ENCODE data around the gene VGLL4.

Gene VGLL4

DNA sequence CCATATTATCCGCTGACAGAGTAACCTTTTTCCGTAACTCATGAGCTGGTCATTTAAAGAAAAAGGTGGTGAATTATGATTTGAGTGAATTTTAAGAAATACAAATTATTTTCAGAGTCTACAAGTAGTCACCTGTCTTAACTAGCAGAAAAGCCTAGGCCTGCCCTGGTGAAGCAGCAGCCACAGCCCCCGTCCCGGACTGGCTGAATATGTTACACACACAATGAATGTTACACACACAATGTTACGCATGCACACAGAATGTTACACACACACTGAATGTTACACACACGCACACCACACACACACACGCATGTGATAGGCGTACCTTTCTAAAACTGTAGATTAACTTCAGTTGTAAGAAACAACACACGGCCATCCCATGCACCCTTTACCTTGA, 77.8 kb downstream of the VGLL4 start:
- no peaks in the 10 kb centered on the region for H3K36me3 ChIP-seq (ENCODE audit: low read length)
- H3K79me2 ChIP-seq (ENCODE audit: insufficient read depth, low read length), result peaks cover 27% of the 10 kb centered on the region
- H3K27ac ChIP-seq (ENCODE audit: low read depth, low read length), result no peak overlapping the region
- no peak overlapping the region for H3K4me3 ChIP-seq (ENCODE audit: insufficient read depth, low read length, poor library complexity, severe bottlenecking)
- H3K9ac ChIP-seq (ENCODE audit: low read length), result no peak overlapping the region
- H3F3A ChIP-seq (ENCODE audit: insufficient read depth), result no peaks in the 10 kb centered on the region
- H3K9me2 ChIP-seq (replicated peaks; ENCODE audit: insufficient read depth, low read length), result no peaks in the 10 kb centered on the region
- no peaks in the 10 kb centered on the region for H3K27me3 ChIP-seq (ENCODE audit: low read length)
- no peaks in the 10 kb centered on the region; the same call in 1 of the 2 replicates for H4K20me1 ChIP-seq (ENCODE audit: low read depth, low read length)
- no peak overlapping the region for H2AFZ ChIP-seq (ENCODE audit: low read depth, low read length, severe bottlenecking)
- no peaks in the 10 kb centered on the region for H3K9me3 ChIP-seq (ENCODE audit: insufficient read depth, low read length)
- H3K4me2 ChIP-seq (ENCODE audit: low read depth, low read length, poor library complexity, severe bottlenecking), result no peak overlapping the region
- no peak for TF ChIP-seq EZH2phosphoT487 (conservative IDR thresholded peaks at IDR 0.05; ENCODE audit: low read length)

GRCh38 chr3:11565492-11565891, 78.2 kb downstream of the VGLL4 start:
- Histone ChIP-seq H3K9ac (ENCODE audit: low read length) (no peak overlapping the region), H3K36me3 (ENCODE audit: low read length) (no peaks in the 10 kb centered on the region), H3K79me2 (ENCODE audit: insufficient read depth, low read length) (peaks cover 23% of the 10 kb centered on the region), H2AFZ (ENCODE audit: low read depth, low read length, severe bottlenecking) (no peak overlapping the region), H3K9me3 (ENCODE audit: insufficient read depth, low read length) (no peaks in the 10 kb centered on the region), H3K9me2 (replicated peaks; ENCODE audit: insufficient read depth, low read length) (no peaks in the 10 kb centered on the region), H3K27me3 (ENCODE audit: low read length) (no peaks in the 10 kb centered on the region), H3F3A (ENCODE audit: insufficient read depth) (no peaks in the 10 kb centered on the region), H3K4me2 (ENCODE audit: low read depth, low read length, poor library complexity, severe bottlenecking) (no peak overlapping the region), H3K4me3 (ENCODE audit: insufficient read depth, low read length, poor library complexity, severe bottlenecking) (no peak overlapping the region), H3K27ac (ENCODE audit: low read depth, low read length) (no peak overlapping the region), H4K20me1 (ENCODE audit: low read depth, low read length) (no peaks in the 10 kb centered on the region; the same call in 1 of the 2 replicates)
- no peak for TF ChIP-seq EZH2phosphoT487 (conservative IDR thresholded peaks at IDR 0.05; ENCODE audit: low read length)
- no peak for TF ChIP-seq CTCF (IDR thresholded peaks at IDR 0.05; ENCODE audit: insufficient read depth, low read length, poor library complexity, severe bottlenecking)

- H3K27ac ChIP-seq (ENCODE audit: low read depth, low read length), result no peak overlapping the region
- H3F3A ChIP-seq (ENCODE audit: insufficient read depth), result no peaks in the 10 kb centered on the region
- H3K9ac ChIP-seq (ENCODE audit: low read length), result no peak overlapping the region
- no peaks in the 10 kb centered on the region for H3K36me3 ChIP-seq (ENCODE audit: low read length)
- no peaks in the 10 kb centered on the region for H3K9me3 ChIP-seq (ENCODE audit: insufficient read depth, low read length)
- H3K9me2 ChIP-seq (replicated peaks; ENCODE audit: insufficient read depth, low read length), result no peaks in the 10 kb centered on the region
- H3K27me3 ChIP-seq (ENCODE audit: low read length), result no peaks in the 10 kb centered on the region
- H3K4me2 ChIP-seq (ENCODE audit: low read depth, low read length, poor library complexity, severe bottlenecking), result no peak overlapping the region
- H3K79me2 ChIP-seq (ENCODE audit: insufficient read depth, low read length), result peaks cover 22% of the 10 kb centered on the region
- no peaks in the 10 kb centered on the region; the same call in 1 of the 2 replicates for H4K20me1 ChIP-seq (ENCODE audit: low read depth, low read length)
- no peak overlapping the region for H3K4me3 ChIP-seq (ENCODE audit: insufficient read depth, low read length, poor library complexity, severe bottlenecking)
- no peak for TF ChIP-seq CTCF (IDR thresholded peaks at IDR 0.05; ENCODE audit: insufficient read depth, low read length, poor library complexity, severe bottlenecking)
- no peak for TF ChIP-seq EZH2phosphoT487 (conservative IDR thresholded peaks at IDR 0.05; ENCODE audit: low read length)
- no peak overlapping the region for H2AFZ ChIP-seq (ENCODE audit: low read depth, low read length, severe bottlenecking)
Observed at GRCh38 chr3:11565072-11565471, 78.6 kb downstream of the VGLL4 start.

DNA sequence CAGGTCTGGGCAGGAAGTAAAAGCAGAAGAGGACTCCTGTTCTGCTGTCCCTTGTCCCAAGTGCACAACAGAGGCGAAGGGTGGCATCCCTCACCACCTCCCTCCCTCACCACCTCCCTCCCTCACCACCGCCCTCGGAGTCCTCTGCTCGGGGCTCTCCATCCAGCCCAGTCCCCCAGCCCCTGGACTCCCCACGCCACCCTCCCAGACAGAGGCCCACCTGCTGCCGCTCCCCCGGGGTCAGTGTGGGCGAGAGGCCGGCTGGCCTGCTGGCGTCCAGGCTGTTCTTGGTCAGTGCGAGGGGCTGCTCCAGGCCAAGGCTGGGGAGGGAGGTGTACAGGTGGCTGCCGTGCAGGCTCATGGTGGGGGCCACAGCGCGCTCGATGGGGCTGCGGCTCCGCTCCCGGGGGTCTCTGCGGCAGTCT, 79.1 kb downstream of the VGLL4 start:
- H3K9me2 ChIP-seq (replicated peaks; ENCODE audit: insufficient read depth, low read length), result no peaks in the 10 kb centered on the region
- no peak overlapping the region for H2AFZ ChIP-seq (ENCODE audit: low read depth, low read length, severe bottlenecking)
- no peak for TF ChIP-seq CTCF (IDR thresholded peaks at IDR 0.05; ENCODE audit: insufficient read depth, low read length, poor library complexity, severe bottlenecking)
- no peak for TF ChIP-seq EZH2phosphoT487 (conservative IDR thresholded peaks at IDR 0.05; ENCODE audit: low read length)
- H3K9me3 ChIP-seq (ENCODE audit: insufficient read depth, low read length), result no peaks in the 10 kb centered on the region
- no peaks in the 10 kb centered on the region for H3F3A ChIP-seq (ENCODE audit: insufficient read depth)
- peaks cover 17% of the 10 kb centered on the region for H3K79me2 ChIP-seq (ENCODE audit: insufficient read depth, low read length)
- no peaks in the 10 kb centered on the region for H3K36me3 ChIP-seq (ENCODE audit: low read length)
- H3K27me3 ChIP-seq (ENCODE audit: low read length), result no peaks in the 10 kb centered on the region
- H3K9ac ChIP-seq (ENCODE audit: low read length), result no peak overlapping the region
- H3K4me3 ChIP-seq (ENCODE audit: insufficient read depth, low read length, poor library complexity, severe bottlenecking), result no peak overlapping the region
- H3K27ac ChIP-seq (ENCODE audit: low read depth, low read length), result no peak overlapping the region
- no peak overlapping the region for H3K4me2 ChIP-seq (ENCODE audit: low read depth, low read length, poor library complexity, severe bottlenecking)
- no peaks in the 10 kb centered on the region; the same call in 1 of the 2 replicates for H4K20me1 ChIP-seq (ENCODE audit: low read depth, low read length)
